SK-N-SH treated with all-trans-retinoic acid at 6 μM for 48 hours (cell line): ENCODE results near the gene OR1Q1.

ENCODE experiments used
- ARNTL ChIP-seq: fragments of 450-650 bp; formaldehyde crosslinking; IDR thresholded peaks from 2 replicates; pipeline ENCODE4 v1.5.0; 2020; ENCODE audit warnings: low read depth, mild to moderate bottlenecking, moderate library complexity, borderline replicate concordance
- CSDC2 ChIP-seq: fragments of 250-450 bp; sonication (Bioruptor Pico); IDR thresholded peaks from 2 replicates; pipeline ENCODE4 v1.5.0; 2020; ENCODE audit warnings: mild to moderate bottlenecking, moderate library complexity
- ESRRG ChIP-seq: fragments of 250-450 bp; sonication (Bioruptor Pico); IDR thresholded peaks from 2 replicates; pipeline ENCODE4 v1.6.1; 2021; ENCODE audit warnings: mild to moderate bottlenecking
- GLIS3 ChIP-seq: fragments of 250-450 bp; sonication (Bioruptor Pico); IDR thresholded peaks from 2 replicates; pipeline ENCODE4 v1.5.0; 2020; ENCODE audit warnings: mild to moderate bottlenecking, moderate library complexity
- PPARA ChIP-seq: fragments of 250-450 bp; sonication (Bioruptor Pico); IDR thresholded peaks from 2 replicates; pipeline ENCODE4 v1.5.0; 2020; ENCODE audit warnings: mild to moderate bottlenecking, borderline replicate concordance
- ZC3H10 ChIP-seq: fragments of 250-450 bp; sonication (Bioruptor Pico); IDR thresholded peaks from 2 replicates; pipeline ENCODE4 v1.5.1; 2021; ENCODE audit warnings: mild to moderate bottlenecking, moderate library complexity
- ZFP30 ChIP-seq: fragments of 450-650 bp; formaldehyde crosslinking; IDR thresholded peaks from 2 replicates; pipeline ENCODE4 v1.5.0; 2022; ENCODE audit warnings: mild to moderate bottlenecking, moderate library complexity
- TF ChIP-seq, protein P1 (sequence below): fragments of 250-450 bp; sonication (Bioruptor Pico); IDR thresholded peaks from 2 replicates; pipeline ENCODE4 v1.5.1; 2021; ENCODE audit warnings: mild to moderate bottlenecking, moderate library complexity
- TF ChIP-seq, protein P2 (sequence below): fragments of 250-450 bp; sonication (Bioruptor Pico); IDR thresholded peaks from 2 replicates; pipeline ENCODE4 v1.8.0; 2020; ENCODE audit warnings: mild to moderate bottlenecking, moderate library complexity, borderline replicate concordance
- TF ChIP-seq, protein P3 (sequence below): fragments of 250-450 bp; sonication (Bioruptor Pico); IDR thresholded peaks from 2 replicates; pipeline ENCODE4 v1.5.0; 2020; ENCODE audit warnings: mild to moderate bottlenecking, moderate library complexity

DNA sequence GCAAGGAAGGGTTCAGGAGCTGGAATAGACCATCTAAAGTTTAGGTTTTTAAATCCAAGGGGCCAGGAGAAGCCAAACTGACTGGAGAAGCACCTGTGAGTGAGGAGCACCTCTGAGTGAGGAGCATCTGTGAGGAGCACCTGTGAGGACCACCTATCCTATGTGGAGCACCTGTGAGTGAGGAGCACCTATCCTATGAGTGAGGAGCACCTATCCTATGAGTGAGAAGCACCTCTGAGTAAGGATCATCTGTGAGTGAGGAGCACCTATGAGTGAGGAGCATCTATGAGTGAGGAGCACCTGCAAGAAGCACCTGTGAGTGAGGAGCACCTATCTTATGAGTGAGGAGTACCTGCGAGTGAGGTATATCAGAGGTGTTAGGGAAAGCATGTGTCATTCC is 8.0 kb upstream of the OR1Q1 start:
- TF ChIP-seq, protein P1, sequence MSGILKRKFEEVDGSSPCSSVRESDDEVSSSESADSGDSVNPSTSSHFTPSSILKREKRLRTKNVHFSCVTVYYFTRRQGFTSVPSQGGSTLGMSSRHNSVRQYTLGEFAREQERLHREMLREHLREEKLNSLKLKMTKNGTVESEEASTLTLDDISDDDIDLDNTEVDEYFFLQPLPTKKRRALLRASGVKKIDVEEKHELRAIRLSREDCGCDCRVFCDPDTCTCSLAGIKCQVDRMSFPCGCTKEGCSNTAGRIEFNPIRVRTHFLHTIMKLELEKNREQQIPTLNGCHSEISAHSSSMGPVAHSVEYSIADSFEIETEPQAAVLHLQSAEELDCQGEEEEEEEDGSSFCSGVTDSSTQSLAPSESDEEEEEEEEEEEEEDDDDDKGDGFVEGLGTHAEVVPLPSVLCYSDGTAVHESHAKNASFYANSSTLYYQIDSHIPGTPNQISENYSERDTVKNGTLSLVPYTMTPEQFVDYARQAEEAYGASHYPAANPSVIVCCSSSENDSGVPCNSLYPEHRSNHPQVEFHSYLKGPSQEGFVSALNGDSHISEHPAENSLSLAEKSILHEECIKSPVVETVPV (CRISPR knock-in tag) = no peak
- TF ChIP-seq PPARA (no peak), ARNTL (CRISPR knock-in tag) (no peak), ESRRG (CRISPR knock-in tag) (no peak), ZFP30 (CRISPR knock-in tag) (no peak), GLIS3 (CRISPR knock-in tag) (no peak), CSDC2 (CRISPR knock-in tag) (no peak), ZC3H10 (no peak)
- TF ChIP-seq, protein P2, sequence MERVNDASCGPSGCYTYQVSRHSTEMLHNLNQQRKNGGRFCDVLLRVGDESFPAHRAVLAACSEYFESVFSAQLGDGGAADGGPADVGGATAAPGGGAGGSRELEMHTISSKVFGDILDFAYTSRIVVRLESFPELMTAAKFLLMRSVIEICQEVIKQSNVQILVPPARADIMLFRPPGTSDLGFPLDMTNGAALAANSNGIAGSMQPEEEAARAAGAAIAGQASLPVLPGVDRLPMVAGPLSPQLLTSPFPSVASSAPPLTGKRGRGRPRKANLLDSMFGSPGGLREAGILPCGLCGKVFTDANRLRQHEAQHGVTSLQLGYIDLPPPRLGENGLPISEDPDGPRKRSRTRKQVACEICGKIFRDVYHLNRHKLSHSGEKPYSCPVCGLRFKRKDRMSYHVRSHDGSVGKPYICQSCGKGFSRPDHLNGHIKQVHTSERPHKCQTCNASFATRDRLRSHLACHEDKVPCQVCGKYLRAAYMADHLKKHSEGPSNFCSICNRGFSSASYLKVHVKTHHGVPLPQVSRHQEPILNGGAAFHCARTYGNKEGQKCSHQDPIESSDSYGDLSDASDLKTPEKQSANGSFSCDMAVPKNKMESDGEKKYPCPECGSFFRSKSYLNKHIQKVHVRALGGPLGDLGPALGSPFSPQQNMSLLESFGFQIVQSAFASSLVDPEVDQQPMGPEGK = no peak
- TF ChIP-seq, protein P3, sequence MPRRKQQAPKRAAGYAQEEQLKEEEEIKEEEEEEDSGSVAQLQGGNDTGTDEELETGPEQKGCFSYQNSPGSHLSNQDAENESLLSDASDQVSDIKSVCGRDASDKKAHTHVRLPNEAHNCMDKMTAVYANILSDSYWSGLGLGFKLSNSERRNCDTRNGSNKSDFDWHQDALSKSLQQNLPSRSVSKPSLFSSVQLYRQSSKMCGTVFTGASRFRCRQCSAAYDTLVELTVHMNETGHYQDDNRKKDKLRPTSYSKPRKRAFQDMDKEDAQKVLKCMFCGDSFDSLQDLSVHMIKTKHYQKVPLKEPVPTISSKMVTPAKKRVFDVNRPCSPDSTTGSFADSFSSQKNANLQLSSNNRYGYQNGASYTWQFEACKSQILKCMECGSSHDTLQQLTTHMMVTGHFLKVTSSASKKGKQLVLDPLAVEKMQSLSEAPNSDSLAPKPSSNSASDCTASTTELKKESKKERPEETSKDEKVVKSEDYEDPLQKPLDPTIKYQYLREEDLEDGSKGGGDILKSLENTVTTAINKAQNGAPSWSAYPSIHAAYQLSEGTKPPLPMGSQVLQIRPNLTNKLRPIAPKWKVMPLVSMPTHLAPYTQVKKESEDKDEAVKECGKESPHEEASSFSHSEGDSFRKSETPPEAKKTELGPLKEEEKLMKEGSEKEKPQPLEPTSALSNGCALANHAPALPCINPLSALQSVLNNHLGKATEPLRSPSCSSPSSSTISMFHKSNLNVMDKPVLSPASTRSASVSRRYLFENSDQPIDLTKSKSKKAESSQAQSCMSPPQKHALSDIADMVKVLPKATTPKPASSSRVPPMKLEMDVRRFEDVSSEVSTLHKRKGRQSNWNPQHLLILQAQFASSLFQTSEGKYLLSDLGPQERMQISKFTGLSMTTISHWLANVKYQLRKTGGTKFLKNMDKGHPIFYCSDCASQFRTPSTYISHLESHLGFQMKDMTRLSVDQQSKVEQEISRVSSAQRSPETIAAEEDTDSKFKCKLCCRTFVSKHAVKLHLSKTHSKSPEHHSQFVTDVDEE = no peak
